AML-193 (cell line): ENCODE results near the gene LCA5L.

ENCODE experiments used
- DNase-seq, 2 experiments: peaks; one replicate each; lab custom pipeline; 2025; lab: John Stamatoyannopoulos, UW

LCA5L gene

DNA sequence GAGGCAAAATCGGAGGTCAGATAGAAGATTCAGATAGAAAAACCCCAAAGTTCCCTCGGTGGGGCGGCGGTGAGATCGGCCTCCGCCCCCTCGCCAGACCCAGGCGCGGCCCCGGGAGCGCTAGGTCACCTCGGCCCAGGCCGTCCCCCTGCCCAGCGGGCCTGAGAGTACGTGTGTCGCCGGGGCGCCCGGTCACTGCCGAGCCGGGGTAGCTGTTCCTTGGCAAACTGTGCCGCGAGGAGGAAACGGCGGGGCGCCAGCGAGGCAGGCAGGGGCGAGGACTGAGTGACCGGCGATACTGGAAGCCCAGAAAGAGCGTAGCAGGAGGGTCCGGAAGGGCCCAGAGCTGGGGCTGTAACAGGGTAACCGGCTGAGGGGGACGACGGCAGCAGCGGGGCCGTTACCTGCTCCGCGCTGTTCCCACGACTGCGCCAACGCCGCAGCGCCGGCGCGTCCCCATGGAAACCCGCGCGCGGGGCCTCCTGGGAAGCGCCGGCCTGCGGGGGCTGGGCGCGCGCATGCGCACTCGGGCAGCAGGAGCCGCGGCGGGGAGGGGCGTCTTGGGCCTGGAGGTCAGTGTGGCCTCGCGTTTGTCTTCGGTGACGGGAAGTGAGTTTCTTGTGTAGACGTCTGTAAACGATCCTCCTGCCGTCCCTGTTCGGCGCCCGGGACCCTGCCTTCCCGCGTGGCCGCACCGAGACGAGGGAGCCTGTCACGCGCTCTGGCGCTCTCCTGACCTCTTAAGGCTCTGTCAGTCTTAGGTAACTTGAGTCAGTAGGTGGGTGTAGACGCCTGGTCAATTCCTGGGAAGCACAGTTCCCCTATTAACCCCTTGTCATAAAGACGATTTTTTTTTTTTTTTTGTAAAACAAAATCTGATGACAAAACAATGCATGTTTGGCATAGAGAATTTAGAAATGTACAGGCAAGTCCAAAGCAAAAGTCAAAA, at the start of gene LCA5L:
LCA5L (minus strand) TSS at position 458 of the 949 bp plus-strand sequence. CDS start 17,285 bp downstream, outside the sequence.
- DNase-seq = peak; percentile 73

DNA sequence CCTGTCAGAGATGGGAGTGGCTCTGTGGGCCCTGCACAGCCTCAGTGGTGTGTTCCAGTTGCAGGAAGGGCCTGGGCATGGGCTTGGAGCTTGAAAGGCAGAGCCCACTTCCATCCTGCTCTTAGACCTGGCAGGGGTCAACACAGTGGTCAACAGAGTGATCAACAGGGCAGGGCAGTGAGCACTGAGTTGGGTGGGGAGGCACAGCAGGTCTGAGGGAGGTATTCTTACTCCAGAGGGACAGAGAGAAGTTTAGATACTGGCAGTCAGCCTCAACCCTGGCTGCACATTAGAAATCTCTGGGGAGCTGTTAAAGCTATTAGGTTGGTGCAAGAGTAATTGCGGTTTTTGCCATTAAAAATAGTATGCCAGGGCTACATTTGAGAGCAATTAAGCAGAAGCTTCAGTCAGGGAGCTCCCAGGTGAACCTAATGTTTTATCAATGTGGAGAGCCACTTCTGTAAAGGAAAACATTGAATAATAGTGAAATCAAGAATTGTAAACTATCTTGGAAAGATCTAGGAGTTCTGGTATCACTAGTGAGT, 43.9 kb upstream of the LCA5L start:
- no peak for DNase-seq

DNA sequence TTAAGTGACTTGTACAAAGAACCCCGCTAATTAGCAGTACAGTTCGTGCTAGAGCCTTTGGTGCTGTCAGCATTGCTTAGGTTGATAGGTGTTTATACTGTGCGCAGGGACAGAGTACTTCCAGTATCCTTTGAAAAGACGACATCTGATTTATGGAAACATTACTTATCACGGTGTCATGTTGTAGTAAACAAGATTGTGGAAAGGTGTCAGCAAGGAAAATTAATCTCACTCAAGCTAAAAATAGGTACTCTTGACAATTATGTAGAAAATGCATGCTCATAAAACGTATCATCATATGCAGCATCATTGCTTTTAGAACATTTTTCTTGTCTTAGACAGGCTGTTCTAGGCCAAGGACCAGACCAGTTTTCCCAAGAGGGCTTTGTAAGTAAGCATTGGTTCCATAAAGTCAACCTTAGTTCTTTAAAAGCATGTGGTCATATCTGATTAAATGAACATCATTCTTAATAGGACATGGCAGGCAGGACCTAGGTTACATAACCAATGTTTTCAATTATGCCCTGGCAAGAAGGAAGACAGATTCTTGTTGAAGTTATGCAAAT, 39.2 kb upstream of the LCA5L start:
- no peak for DNase-seq

DNA sequence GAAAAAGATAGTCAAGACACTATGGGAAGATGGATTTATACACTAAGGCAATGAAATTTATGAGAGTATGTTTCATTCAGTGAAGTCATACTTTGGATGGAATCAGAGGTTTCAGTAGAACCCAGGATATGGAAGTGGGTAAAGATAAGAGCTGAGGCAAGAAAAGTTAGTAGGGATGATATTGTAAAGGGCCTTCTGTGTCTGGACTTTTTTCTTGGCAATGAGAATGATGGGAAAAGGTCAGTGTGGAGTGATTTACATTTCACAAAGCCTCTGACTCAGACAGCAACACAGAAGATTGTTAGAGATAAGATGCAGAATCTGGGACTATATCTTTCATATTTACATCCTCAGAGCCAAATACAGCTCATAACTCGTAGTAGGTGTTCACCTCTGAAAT, 38.3 kb upstream of the LCA5L start:
- DNase-seq = no peak

GRCh38 chr21:39481886-39482285, 36.3 kb upstream of the LCA5L start:
- DNase-seq = no peak

DNA sequence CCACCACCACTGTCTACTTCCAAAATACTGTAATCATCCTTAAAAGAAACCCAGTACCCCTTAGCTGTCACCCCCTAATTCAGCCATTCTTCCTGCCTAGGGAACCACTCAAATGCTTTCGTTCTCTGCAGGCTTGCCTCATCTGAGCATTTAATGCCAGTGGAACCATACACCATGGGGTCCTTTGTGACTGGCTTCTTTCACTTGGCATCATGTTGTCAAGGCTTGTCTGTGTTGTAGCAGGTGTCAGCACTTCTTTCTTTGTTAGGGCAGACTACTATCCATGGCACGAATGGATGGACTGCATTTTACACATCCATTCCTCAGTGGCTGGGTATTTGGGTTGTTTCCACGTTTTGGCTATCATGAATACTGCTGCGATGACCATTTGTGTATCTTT, 34.7 kb upstream of the LCA5L start:
- DNase-seq = no peak

DNA sequence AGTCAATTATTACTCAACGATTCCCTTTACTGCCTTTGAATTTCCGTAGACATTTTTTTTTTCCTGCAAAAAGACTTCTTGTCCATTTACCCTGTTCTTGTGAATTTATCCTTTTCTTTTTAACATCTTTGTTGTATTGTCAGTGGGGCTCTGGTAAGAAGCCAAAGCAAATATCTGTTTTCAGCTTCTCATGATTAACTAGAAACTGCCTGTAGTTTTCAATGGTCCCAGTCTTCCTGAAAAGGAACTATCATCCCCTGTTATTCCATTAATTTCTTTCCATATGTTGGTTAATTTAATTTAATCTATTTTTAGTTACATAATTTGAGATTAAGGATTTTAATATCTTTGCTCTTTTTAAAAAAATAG, 34.2 kb upstream of the LCA5L start:
- DNase-seq = no peak

GRCh38 chr21:39479164-39479813, 33.7 kb upstream of the LCA5L start:
- no peak for DNase-seq

DNA sequence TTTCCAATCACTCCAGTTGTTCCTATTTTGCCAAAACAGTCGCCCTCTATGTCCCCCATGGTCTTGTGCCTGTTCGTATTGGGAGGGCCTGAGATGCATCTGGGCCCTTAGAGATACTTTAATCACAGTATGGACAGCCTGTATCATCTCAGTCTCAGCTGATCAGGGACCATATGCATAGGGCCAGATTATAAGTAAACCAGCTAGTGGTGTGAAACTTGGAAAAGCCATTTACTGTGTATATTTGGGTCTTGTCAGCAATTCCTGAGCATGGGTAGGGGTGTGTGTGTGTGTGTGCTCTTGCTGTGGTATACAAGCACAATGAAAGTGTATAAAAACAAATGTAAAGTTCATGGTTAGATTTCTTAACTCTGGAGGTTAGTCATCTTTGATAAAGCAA, 29.0 kb upstream of the LCA5L start:
- no peak for DNase-seq

- no peak for DNase-seq
Observed at GRCh38 chr21:39472786-39473185, 27.2 kb upstream of the LCA5L start.

DNA sequence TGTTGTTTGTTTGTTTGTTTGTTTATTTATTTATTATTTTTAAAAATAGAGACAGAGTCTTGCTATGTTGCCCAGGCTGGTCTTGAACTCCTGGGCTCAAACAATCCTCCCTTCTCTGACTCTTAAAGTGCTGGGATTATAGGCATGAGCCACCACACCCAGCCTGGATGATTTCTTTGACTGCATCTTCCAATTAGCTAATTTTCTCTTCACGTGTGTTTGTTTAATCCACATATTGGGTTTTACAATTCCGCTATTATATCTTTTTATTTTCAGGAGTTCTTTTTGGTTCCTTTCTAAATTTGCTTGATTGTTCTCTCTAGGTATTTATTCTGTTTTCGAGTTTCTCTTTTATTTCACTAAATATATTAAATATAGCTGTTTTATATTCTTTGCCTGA, 26.0 kb upstream of the LCA5L start:
- no peak for DNase-seq

GRCh38 chr21:39468559-39468958, 23.0 kb upstream of the LCA5L start:
- DNase-seq = no peak

DNA sequence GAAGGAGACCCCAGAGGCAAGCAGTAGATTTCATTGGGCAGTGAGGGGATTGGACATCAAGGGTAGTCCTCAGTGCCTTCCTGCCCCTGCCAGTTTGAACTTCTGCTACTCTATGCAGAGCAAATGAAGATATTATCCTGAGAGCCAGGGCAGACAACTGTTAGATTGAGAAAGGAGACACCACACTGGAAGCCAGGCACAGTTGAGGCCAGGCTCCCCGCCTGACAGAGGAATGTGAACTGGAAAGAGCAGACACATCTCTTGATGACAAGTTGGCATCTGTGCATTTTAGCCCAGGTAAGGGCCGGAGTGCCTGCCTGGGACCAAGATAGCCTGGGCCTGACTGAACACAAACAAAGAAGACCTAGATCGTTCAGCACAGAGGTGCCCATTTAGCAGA, 22.2 kb upstream of the LCA5L start:
- DNase-seq = no peak

- DNase-seq = no peak
Observed at GRCh38 chr21:39466584-39466983, 21.0 kb upstream of the LCA5L start.

- DNase-seq = no peak
Observed at GRCh38 chr21:39463308-39463707, 17.7 kb upstream of the LCA5L start.

DNA sequence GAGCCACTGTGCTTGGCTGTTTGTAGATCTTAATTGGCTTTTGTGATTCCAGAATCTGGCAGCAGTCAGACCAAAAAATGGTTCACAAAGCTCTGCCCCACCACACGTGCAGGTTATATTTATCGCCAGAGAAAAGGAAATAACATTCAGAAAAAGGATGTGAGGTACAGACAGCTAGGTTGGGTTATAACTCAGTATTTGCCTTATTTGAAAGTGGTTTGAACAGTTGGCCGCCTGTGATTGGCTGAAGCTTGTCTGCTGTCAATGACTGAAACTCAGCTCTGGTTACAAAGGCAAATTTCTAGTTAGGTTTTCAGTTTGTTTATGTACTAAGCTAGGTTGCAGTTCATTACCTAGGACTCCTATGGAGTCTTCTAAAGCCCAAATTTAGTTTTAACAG, 15.8 kb upstream of the LCA5L start:
- DNase-seq = no peak

DNA sequence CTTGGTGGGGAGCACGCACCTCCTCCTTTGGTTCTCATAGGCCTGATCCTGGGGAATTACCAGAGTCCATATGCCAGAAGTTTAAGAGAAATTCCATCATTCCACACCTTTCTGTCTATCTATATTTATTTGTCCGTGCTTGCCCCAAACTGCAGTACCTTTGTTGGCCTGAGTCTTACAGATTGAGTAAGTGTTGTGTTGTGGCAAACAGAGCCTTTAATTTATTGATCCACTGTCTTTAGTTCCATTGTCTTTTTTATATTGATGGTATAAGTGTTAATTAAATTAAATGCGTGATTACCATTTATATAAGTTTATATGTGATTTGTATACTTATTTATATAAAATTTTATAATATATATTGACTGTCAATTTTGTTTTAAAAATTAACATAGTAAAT, 11.1 kb upstream of the LCA5L start:
- DNase-seq = no peak

DNA sequence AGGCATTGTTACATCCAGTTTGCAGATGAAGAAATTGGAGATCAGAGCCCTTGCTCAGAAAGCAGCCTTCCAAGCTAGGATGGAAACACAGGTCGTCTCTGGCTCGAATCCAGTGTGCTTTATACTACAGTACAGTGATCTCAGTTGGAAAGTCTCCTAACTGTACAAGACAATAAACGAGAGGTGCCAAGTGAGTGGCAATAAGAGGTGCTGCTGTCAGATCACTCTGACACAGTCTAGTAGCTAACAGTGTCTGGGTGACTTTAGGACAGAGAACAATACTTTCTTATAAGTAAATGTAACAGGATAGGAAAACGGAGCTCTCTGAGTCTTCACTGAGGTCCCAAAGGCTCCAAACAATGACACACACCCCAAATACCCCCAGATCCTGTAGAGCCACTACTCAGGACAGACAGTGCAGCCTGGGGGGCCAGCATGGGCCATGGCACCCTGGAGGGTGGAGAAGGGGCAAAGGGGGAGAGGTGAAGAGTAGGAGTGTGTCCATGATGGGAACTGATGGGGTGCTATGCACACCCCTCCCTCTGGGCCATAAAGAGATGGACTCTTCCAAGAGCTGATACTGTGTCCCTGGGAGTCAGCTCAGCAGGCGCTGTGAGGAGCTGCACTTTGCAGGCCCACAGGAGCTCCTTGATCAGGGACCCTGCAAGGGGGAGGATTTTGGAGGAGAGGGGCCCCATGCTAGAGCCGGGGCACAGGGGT, 9.5 kb upstream of the LCA5L start:
- no peak for DNase-seq

- DNase-seq = no peak
Observed at GRCh38 chr21:39453571-39454179, 8.1 kb upstream of the LCA5L start.

GRCh38 chr21:39452970-39453342, 7.4 kb upstream of the LCA5L start:
- no peak for DNase-seq

DNA sequence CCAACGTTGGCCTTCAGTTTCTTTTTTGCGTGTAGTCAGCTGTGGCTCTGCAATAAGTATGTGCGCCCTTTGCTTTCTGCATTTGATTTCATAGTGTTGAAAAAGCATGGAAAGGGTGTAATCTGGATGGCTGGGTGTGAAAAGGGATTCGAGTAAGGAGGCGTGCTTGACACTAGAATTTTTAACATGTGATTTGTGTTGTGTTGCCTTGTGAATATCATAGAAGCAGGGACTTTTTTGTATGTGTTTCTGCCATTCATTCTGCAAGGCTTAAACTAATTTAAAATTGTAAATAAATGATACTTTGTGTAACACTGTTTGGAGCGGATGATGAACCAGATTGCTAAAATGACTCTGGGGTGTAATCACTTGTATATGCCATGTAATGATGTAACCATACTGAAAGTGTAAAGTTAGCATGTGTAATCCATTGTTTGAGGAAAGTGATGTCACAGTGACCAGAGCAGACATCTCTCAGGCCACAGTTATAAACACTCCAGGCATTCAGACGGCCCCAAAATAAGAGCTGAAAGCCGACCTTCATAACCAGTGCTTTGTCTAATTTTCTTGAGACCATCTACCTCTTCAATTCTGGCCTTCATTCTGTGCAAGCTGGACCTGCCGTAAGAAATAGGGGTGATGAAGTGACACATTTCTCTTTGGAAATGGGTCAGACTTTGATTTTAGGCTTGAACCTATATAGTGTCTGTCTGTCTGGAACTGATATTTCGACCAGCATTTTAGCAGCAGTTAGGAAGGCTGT, 6.8 kb upstream of the LCA5L start:
- DNase-seq = no peak
